Heart left ventricle (tissue), 16 donors: Measurements from ENCODE around the gene NPTX1. TPM values are rescaled to one million over a fixed set of nuclear protein-coding genes. Genes with fewer than 3 reads are reported as not detected.

Source experiments
- ATAC-seq, 4 donors: fragments of 200-7000 bp; cut with Tn5 transposase; one replicate each; pipeline ENCODE4 v1.9.1; 2020 to 2022; ENCODE audit warnings: moderate library complexity in 4 of 4, mild to moderate bottlenecking in 3 of 4, moderate number of reproducible peaks in 1 of 4
- DNase-seq, 5 donors: peaks; one replicate each; pipeline ENCODE4 v3.0.0-alpha.2; 2020
- H3K27ac ChIP-seq, 12 donors: fragments of 200-600 bp; sonication (generic) in 4 of 12; one replicate each; pipeline versions ENCODE4 v1.5.0 to v1.8.0; 2016 to 2022; ENCODE audit warnings: mild to moderate bottlenecking in 2 of 12
- H3K27me3 ChIP-seq, 9 donors: fragments of 200-600 bp; sonication (generic) in 2 of 9; one replicate each; pipeline versions ENCODE4 v1.5.1 to v1.8.0; 2016 to 2022; ENCODE audit warnings: mild to moderate bottlenecking in 3 of 9
- H3K36me3 ChIP-seq, 9 donors: fragments of 200-600 bp; sonication (generic) in 2 of 9; one replicate each; pipeline versions ENCODE4 v1.5.0 to v1.8.0; 2018 to 2022; ENCODE audit warnings: mild to moderate bottlenecking in 2 of 9
- H3K4me1 ChIP-seq, 12 donors: fragments of 200-600 bp; sonication (generic) in 4 of 12; one replicate each; pipeline versions ENCODE4 v1.5.0 to v1.8.0; 2016 to 2022; ENCODE audit warnings: mild to moderate bottlenecking in 3 of 12
- H3K4me3 ChIP-seq, 12 donors: fragments of 200-600 bp; sonication (generic) in 4 of 12; one replicate each; pipeline versions ENCODE4 v1.5.0 to v1.8.0; 2017 to 2022; ENCODE audit warnings: mild to moderate bottlenecking in 9 of 12, moderate library complexity in 4 of 12
- H3K9me3 ChIP-seq, 12 donors: fragments of 200-600 bp; sonication (generic) in 4 of 12; one replicate each; pipeline versions ENCODE4 v1.5.0 to v1.8.0; 2016 to 2022; ENCODE audit warnings: mild to moderate bottlenecking in 1 of 12
- POLR2A ChIP-seq, 2 donors: fragments of 450-650 bp; IDR thresholded peaks; one replicate each; pipeline ENCODE4 v1.6.1; 2017; ENCODE audit warnings: antibody characterized with exemption in 2 of 2, mild to moderate bottlenecking in 2 of 2, moderate library complexity in 2 of 2
- WGBS, 4 donors: extraction: QIAGEN DNeasy Blood & Tissue Kit in 2 of 4; methylation state at CpG; one replicate each; pipeline versions ENCODE4 v1.1.5 to v1.1.7; 2013 to 2018; 5-methylcytosine and 5-hydroxymethylcytosine counted together
- intact Hi-C, 10 donors: fragments of 100-400 bp; cut with DNase I; formaldehyde crosslinking; loops; one replicate each; pipeline versions ENCODE4 v1.11.1 to v1.14.2; 2022
- polyA plus RNA-seq, 2 donors: library from polyadenylated mRNA; stranded (reverse); fragments of 200-250 nt; gene quantifications; one replicate each; pipeline ENCODE4 v1.2.3, GENCODE V29; 2013
- total RNA-seq, 9 donors: library from RNA; depleted of rRNA in 2 of 9; stranded (reverse); fragments of >200 nt in 2 of 9; fragmentation: NEBNext Ultra II Directional in 3 of 9; extraction: Animal tissue kit (Norgen Biotek cat#: 25700) in 3 of 9; gene quantifications; one replicate each; pipeline versions ENCODE4 v1.1.0 to v1.2.4, GENCODE V29; 2016 to 2023
- TF ChIP-seq, protein P1 (sequence below), 12 donors: fragments of 200-600 bp; sonication (generic) in 4 of 12; IDR thresholded peaks; one replicate each; pipeline versions ENCODE4 v1.5.0 to v1.8.0; 2018 to 2022; ENCODE audit warnings: antibody characterized with exemption in 12 of 12, mild to moderate bottlenecking in 5 of 12
- donor health status: ischemic (EF 13 %, LVEDD 7.1; RV severe dilation, severe dysfunction).
- donor health status: healthy with polysubstance abuse.
- donor health status: DM: no; HTN: yes; CAD: no.
- donor health status: DM: no; HTN: no; CAD: no.
- donor health status: ischemic (EF 25% LVEDD 6.9; RV normal size, moderate dysfunction).
- donor health status: ischemic (EF 25% LVEDD 5.7; RV mildly dilated, moderate dysfunction).
- donor health status: healthy.
- donor health status: DM: yes; HTN: yes; CAD: no.
- donor health status: ischemic (EF 35%, LVEDD 5.7; RV mildly dilated, moderate dysfunction).
- donor health status: nonischemic (EF 11% LVEDD 7.7; RV severe dilation, severe dysfunction).
- donor health status: DM: yes; HTN: yes; CAD: no.
- donor health status: PGD.
- donor health status: ischemic (EF 29% LVEDD 5.4; RV normal size, mild dysfunction).
- donor health status: nonischemic (EF 23%, LVEDD 6.1; RV moderate dilation, normal function).

Gene NPTX1
- total and polyA plus RNA-seq, 11 donors = 0.01 to 0.58 (median 0.09) TPM; not detected in 7

- DNase-seq = peak in 1 of 5 donors; percentile 49
- no peaks in the 10 kb centered on the region for H3K9me3 ChIP-seq
- H3K27ac ChIP-seq = peak overlapping the region in 7 of 12 donors; percentile 12 to 74 (median 49)
- peak; percentile 50 to 71 (median 58) for ATAC-seq
- WGBS, 4 donors = 23 to 36% (median 31%) methylated on average over 8 of the region's 8 CpGs
- TF ChIP-seq POLR2A (IDR thresholded peaks at IDR 0.05) = no peak
- TF ChIP-seq, protein P1, sequence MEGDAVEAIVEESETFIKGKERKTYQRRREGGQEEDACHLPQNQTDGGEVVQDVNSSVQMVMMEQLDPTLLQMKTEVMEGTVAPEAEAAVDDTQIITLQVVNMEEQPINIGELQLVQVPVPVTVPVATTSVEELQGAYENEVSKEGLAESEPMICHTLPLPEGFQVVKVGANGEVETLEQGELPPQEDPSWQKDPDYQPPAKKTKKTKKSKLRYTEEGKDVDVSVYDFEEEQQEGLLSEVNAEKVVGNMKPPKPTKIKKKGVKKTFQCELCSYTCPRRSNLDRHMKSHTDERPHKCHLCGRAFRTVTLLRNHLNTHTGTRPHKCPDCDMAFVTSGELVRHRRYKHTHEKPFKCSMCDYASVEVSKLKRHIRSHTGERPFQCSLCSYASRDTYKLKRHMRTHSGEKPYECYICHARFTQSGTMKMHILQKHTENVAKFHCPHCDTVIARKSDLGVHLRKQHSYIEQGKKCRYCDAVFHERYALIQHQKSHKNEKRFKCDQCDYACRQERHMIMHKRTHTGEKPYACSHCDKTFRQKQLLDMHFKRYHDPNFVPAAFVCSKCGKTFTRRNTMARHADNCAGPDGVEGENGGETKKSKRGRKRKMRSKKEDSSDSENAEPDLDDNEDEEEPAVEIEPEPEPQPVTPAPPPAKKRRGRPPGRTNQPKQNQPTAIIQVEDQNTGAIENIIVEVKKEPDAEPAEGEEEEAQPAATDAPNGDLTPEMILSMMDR (IDR thresholded peaks at IDR 0.05) = no peak
- peaks cover 0 to 35% (median 14%) of the 10 kb centered on the region in 12 donors for H3K4me1 ChIP-seq
- peaks cover 0 to 18% (median 0%) of the 10 kb centered on the region in 9 donors for H3K27me3 ChIP-seq
- no peaks in the 10 kb centered on the region for H3K36me3 ChIP-seq
- H3K4me3 ChIP-seq = no peak overlapping the region
- intact Hi-C loops = no loop called here
These were observed 16.0 kb downstream of the NPTX1 start for GRCh38 chr17:80460429-80460834.

GRCh38 chr17:80459234-80459633, 17.2 kb downstream of the NPTX1 start:
- 79 to 86% (median 84%) methylated on average over 11 of the region's 11 CpGs for WGBS, 4 donors
- intact Hi-C loops = no loop called here
- Histone ChIP-seq H3K27me3 (peaks cover 0 to 9% (median 0%) of the 10 kb centered on the region in 9 donors), H3K4me3 (no peak overlapping the region), H3K27ac (no peak overlapping the region), H3K36me3 (no peaks in the 10 kb centered on the region), H3K4me1 (peaks cover 0 to 39% (median 17%) of the 10 kb centered on the region in 12 donors), H3K9me3 (no peaks in the 10 kb centered on the region)
- ATAC-seq (no peak), DNase-seq (no peak)
- no peak for TF ChIP-seq POLR2A (IDR thresholded peaks at IDR 0.05)
- TF ChIP-seq, protein P1 (IDR thresholded peaks at IDR 0.05) = no peak

- H3K4me1 ChIP-seq = peaks cover 0 to 48% (median 24%) of the 10 kb centered on the region in 12 donors
- WGBS, 4 donors = 88 to 94% (median 91%) methylated on average over 6 to 8 of the region's 8 CpGs
- DNase-seq = no peak
- no peak for ATAC-seq
- H3K36me3 ChIP-seq = no peaks in the 10 kb centered on the region
- TF ChIP-seq, protein P1 (IDR thresholded peaks at IDR 0.05) = no peak
- no peak for TF ChIP-seq POLR2A (IDR thresholded peaks at IDR 0.05)
- H3K9me3 ChIP-seq = no peaks in the 10 kb centered on the region
- H3K4me3 ChIP-seq = no peak overlapping the region
- intact Hi-C loops = no loop called here
- peak overlapping the region in 1 of 12 donors; percentile 98 for H3K27ac ChIP-seq
- H3K27me3 ChIP-seq = peaks cover 0 to 2% (median 0%) of the 10 kb centered on the region in 9 donors
These were observed 18.4 kb downstream of the NPTX1 start for GRCh38 chr17:80458016-80458415.

GRCh38 chr17:80457236-80457856, 19.1 kb downstream of the NPTX1 start:
- Histone ChIP-seq H3K27ac (peak overlapping the region in 6 of 12 donors; percentile 18 to 99 (median 96)), H3K4me1 (peaks cover 0 to 48% (median 24%) of the 10 kb centered on the region in 12 donors), H3K36me3 (no peaks in the 10 kb centered on the region), H3K4me3 (peak overlapping the region in 5 of 12 donors; percentile 0 to 31 (median 23)), H3K27me3 (no peaks in the 10 kb centered on the region), H3K9me3 (no peaks in the 10 kb centered on the region)
- ATAC-seq (no peak), DNase-seq (no peak)
- WGBS, 4 donors = 57 to 68% (median 62%) methylated on average over 15 of the region's 15 CpGs
- TF ChIP-seq POLR2A (IDR thresholded peaks at IDR 0.05) = no peak
- TF ChIP-seq, protein P1 (IDR thresholded peaks at IDR 0.05) = no peak
- intact Hi-C loops = no loop called here
